Stimulated activated effector memory CD8-positive, alpha-beta T cell treated with anti-CD3 and anti-CD28 coated beads, Interleukin-12 subunit alpha, Interleukin-12 subunit beta, amount 100 ng/mL, for 72 hours (primary cell): ENCODE data around the gene AUTS2.

Experiments used
- ATAC-seq: fragments of 150-1000 bp; cut with Tn5 transposase; 2 replicates; pipeline ENCODE4 v1.10.0; 2021
- DNase-seq, 2 donors: peaks; one replicate each; pipeline ENCODE4 v3.0.0; 2021 to 2022; ENCODE audit warnings: low spot score in 2 of 2
- H3K27ac Mint-ChIP-seq: one replicate; pipeline ENCODE4 v1.8.0; 2022; ENCODE audit warnings: mild to moderate bottlenecking, mixed read lengths
- H3K36me3 Mint-ChIP-seq: one replicate; pipeline ENCODE4 v1.8.0; 2022; ENCODE audit warnings: mild to moderate bottlenecking, mixed read lengths
- H3K4me1 Mint-ChIP-seq: one replicate; pipeline ENCODE4 v1.8.0; 2022; ENCODE audit warnings: mixed read lengths
- H3K4me3 Mint-ChIP-seq: one replicate; pipeline ENCODE4 v1.8.0; 2022; ENCODE audit warnings: mild to moderate bottlenecking, mixed read lengths
- H3K9me3 Mint-ChIP-seq: one replicate; pipeline ENCODE4 v1.8.0; 2022; ENCODE audit warnings: mixed read lengths

Gene AUTS2

GRCh38 chr7:70500261-70500660 lies 902.0 kb downstream of the AUTS2 start:
- Mint-ChIP-seq H3K4me3 (no peak overlapping the region), H3K36me3 (no peaks in the 10 kb centered on the region), H3K4me1 (no peaks in the 10 kb centered on the region), H3K27ac (no peak overlapping the region), H3K9me3 (no peaks in the 10 kb centered on the region)
- no peak for ATAC-seq
- DNase-seq, result no peak

- no peak overlapping the region for H3K27ac Mint-ChIP-seq
- DNase-seq (no peak), ATAC-seq (no peak)
- H3K9me3 Mint-ChIP-seq, result no peaks in the 10 kb centered on the region
- no peaks in the 10 kb centered on the region for H3K36me3 Mint-ChIP-seq
- no peak overlapping the region for H3K4me3 Mint-ChIP-seq
- no peaks in the 10 kb centered on the region for H3K4me1 Mint-ChIP-seq
Observed at GRCh38 chr7:70502117-70502863, 904.0 kb downstream of the AUTS2 start.

- ATAC-seq (no peak), DNase-seq (no peak)
- H3K27ac Mint-ChIP-seq, result no peak overlapping the region
- no peaks in the 10 kb centered on the region for H3K36me3 Mint-ChIP-seq
- no peaks in the 10 kb centered on the region for H3K9me3 Mint-ChIP-seq
- H3K4me1 Mint-ChIP-seq, result no peaks in the 10 kb centered on the region
- H3K4me3 Mint-ChIP-seq, result no peak overlapping the region
Observed at GRCh38 chr7:70504254-70504653, 906.0 kb downstream of the AUTS2 start.

- ATAC-seq (no peak), DNase-seq (no peak)
- no peaks in the 10 kb centered on the region for H3K36me3 Mint-ChIP-seq
- no peaks in the 10 kb centered on the region for H3K9me3 Mint-ChIP-seq
- H3K27ac Mint-ChIP-seq, result no peak overlapping the region
- no peaks in the 10 kb centered on the region for H3K4me1 Mint-ChIP-seq
- no peak overlapping the region for H3K4me3 Mint-ChIP-seq
Observed at GRCh38 chr7:70505468-70505867, 907.2 kb downstream of the AUTS2 start.

- no peak for ATAC-seq
- Mint-ChIP-seq H3K36me3 (no peaks in the 10 kb centered on the region), H3K9me3 (no peaks in the 10 kb centered on the region), H3K4me1 (no peaks in the 10 kb centered on the region), H3K27ac (no peak overlapping the region), H3K4me3 (no peak overlapping the region)
- DNase-seq, result no peak
Observed at GRCh38 chr7:70505886-70506285, 907.6 kb downstream of the AUTS2 start.

GRCh38 chr7:70506434-70506833 lies 908.2 kb downstream of the AUTS2 start:
- Mint-ChIP-seq H3K27ac (no peak overlapping the region), H3K9me3 (no peaks in the 10 kb centered on the region), H3K4me3 (no peak overlapping the region), H3K36me3 (no peaks in the 10 kb centered on the region), H3K4me1 (no peaks in the 10 kb centered on the region)
- no peak for DNase-seq
- ATAC-seq, result peak; percentile 34

GRCh38 chr7:70512144-70512543 lies 913.9 kb downstream of the AUTS2 start:
- no peaks in the 10 kb centered on the region for H3K36me3 Mint-ChIP-seq
- no peak overlapping the region for H3K4me3 Mint-ChIP-seq
- no peak overlapping the region for H3K27ac Mint-ChIP-seq
- DNase-seq (no peak), ATAC-seq (no peak)
- no peaks in the 10 kb centered on the region for H3K9me3 Mint-ChIP-seq
- no peaks in the 10 kb centered on the region for H3K4me1 Mint-ChIP-seq

GRCh38 chr7:70512761-70513160 lies 914.5 kb downstream of the AUTS2 start:
- DNase-seq, result no peak
- Mint-ChIP-seq H3K4me1 (no peaks in the 10 kb centered on the region), H3K9me3 (no peaks in the 10 kb centered on the region), H3K4me3 (no peak overlapping the region), H3K27ac (no peak overlapping the region), H3K36me3 (no peaks in the 10 kb centered on the region)
- ATAC-seq, result no peak

GRCh38 chr7:70520611-70521010 lies 922.3 kb downstream of the AUTS2 start:
- Mint-ChIP-seq H3K9me3 (no peaks in the 10 kb centered on the region), H3K36me3 (no peaks in the 10 kb centered on the region)
- no peak for DNase-seq

GRCh38 chr7:70523249-70523988 lies 925.1 kb downstream of the AUTS2 start:
- Mint-ChIP-seq H3K36me3 (no peaks in the 10 kb centered on the region), H3K9me3 (no peaks in the 10 kb centered on the region), H3K4me1 (no peaks in the 10 kb centered on the region), H3K27ac (no peak overlapping the region), H3K4me3 (no peak overlapping the region)
- ATAC-seq (no peak), DNase-seq (no peak)

More at GRCh38 chr7:70520611-70521010, 922.3 kb downstream of the AUTS2 start:
- Mint-ChIP-seq H3K27ac (no peak overlapping the region), H3K4me1 (no peaks in the 10 kb centered on the region), H3K4me3 (no peak overlapping the region)
- ATAC-seq, result no peak

GRCh38 chr7:70523989-70524351 lies 925.7 kb downstream of the AUTS2 start:
- Mint-ChIP-seq H3K27ac (no peak overlapping the region), H3K9me3 (no peaks in the 10 kb centered on the region), H3K4me3 (no peak overlapping the region), H3K4me1 (no peaks in the 10 kb centered on the region), H3K36me3 (no peaks in the 10 kb centered on the region)
- no peak for ATAC-seq
- no peak for DNase-seq

- no peaks in the 10 kb centered on the region for H3K9me3 Mint-ChIP-seq
- ATAC-seq, result no peak
- no peak for DNase-seq
Observed at GRCh38 chr7:70525991-70526390, 927.7 kb downstream of the AUTS2 start.

GRCh38 chr7:70527520-70528115 lies 929.3 kb downstream of the AUTS2 start:
- DNase-seq (no peak), ATAC-seq (no peak)
- Mint-ChIP-seq H3K9me3 (no peaks in the 10 kb centered on the region), H3K27ac (no peak overlapping the region), H3K4me3 (no peak overlapping the region), H3K4me1 (no peaks in the 10 kb centered on the region), H3K36me3 (peaks cover 5% of the 10 kb centered on the region)

More at GRCh38 chr7:70525991-70526390, 927.7 kb downstream of the AUTS2 start:
- peaks cover 5% of the 10 kb centered on the region for H3K36me3 Mint-ChIP-seq
- no peaks in the 10 kb centered on the region for H3K4me1 Mint-ChIP-seq
- no peak overlapping the region for H3K4me3 Mint-ChIP-seq
- no peak overlapping the region for H3K27ac Mint-ChIP-seq

- H3K4me3 Mint-ChIP-seq, result no peak overlapping the region
- DNase-seq, result no peak
- H3K27ac Mint-ChIP-seq, result no peak overlapping the region
- H3K9me3 Mint-ChIP-seq, result no peaks in the 10 kb centered on the region
- H3K4me1 Mint-ChIP-seq, result no peaks in the 10 kb centered on the region
- peaks cover 5% of the 10 kb centered on the region for H3K36me3 Mint-ChIP-seq
- ATAC-seq, result no peak
Observed at GRCh38 chr7:70529436-70529835, 931.2 kb downstream of the AUTS2 start.

- Mint-ChIP-seq H3K9me3 (no peaks in the 10 kb centered on the region), H3K36me3 (peaks cover 5% of the 10 kb centered on the region), H3K4me3 (no peak overlapping the region), H3K4me1 (no peaks in the 10 kb centered on the region), H3K27ac (no peak overlapping the region)
- DNase-seq (no peak), ATAC-seq (no peak)
Observed at GRCh38 chr7:70529914-70530585, 931.8 kb downstream of the AUTS2 start.
